Stimulated activated CD4-positive, alpha-beta T cell treated with anti-CD3 and anti-CD28 coated beads, Interleukin-2, amount 100 ng/mL, for 4 hours (primary cell): Measurements from ENCODE around the gene NDUFB4.

Source experiments
- DNase-seq: peaks from one replicate; pipeline ENCODE4 v3.0.0-alpha.2; 2020; ENCODE audit warnings: low read depth

NDUFB4 gene

GRCh38 chr3:120596116-120596852 lies at the start of gene NDUFB4:
Gene NDUFB4, plus strand, starts transcription at chr3:120596336. Its CDS starts 24 bp downstream, at chr3:120596360.
- DNase-seq, result peak; percentile 95

- DNase-seq, result no peak
Measured at GRCh38 chr3:120550546-120550945, 45.6 kb upstream of the NDUFB4 start.

- no peak for DNase-seq
Measured at GRCh38 chr3:120552184-120553172, 43.7 kb upstream of the NDUFB4 start.

GRCh38 chr3:120554812-120555606 lies 41.1 kb upstream of the NDUFB4 start:
- no peak for DNase-seq

GRCh38 chr3:120555657-120556509 lies 40.3 kb upstream of the NDUFB4 start:
- no peak for DNase-seq

GRCh38 chr3:120557115-120557514 lies 39.0 kb upstream of the NDUFB4 start:
- no peak for DNase-seq

GRCh38 chr3:120558771-120559241 lies 37.3 kb upstream of the NDUFB4 start:
- DNase-seq, result peak; percentile 66

- no peak for DNase-seq
Measured at GRCh38 chr3:120559242-120560061, 36.7 kb upstream of the NDUFB4 start.

GRCh38 chr3:120560304-120561250 lies 35.6 kb upstream of the NDUFB4 start:
- no peak for DNase-seq

- DNase-seq, result peak; percentile 51
Measured at GRCh38 chr3:120561251-120562045, 34.7 kb upstream of the NDUFB4 start.

GRCh38 chr3:120563356-120564022 lies 32.6 kb upstream of the NDUFB4 start:
- DNase-seq, result no peak

- DNase-seq, result no peak
Measured at GRCh38 chr3:120566243-120566975, 29.7 kb upstream of the NDUFB4 start.

GRCh38 chr3:120567370-120568201 lies 28.6 kb upstream of the NDUFB4 start:
- no peak for DNase-seq

GRCh38 chr3:120568202-120568531 lies 28.0 kb upstream of the NDUFB4 start:
- DNase-seq, result no peak

- no peak for DNase-seq
Measured at GRCh38 chr3:120568598-120568997, 27.5 kb upstream of the NDUFB4 start.
